Endodermal cell (in vitro differentiated cells): Measurements from ENCODE around the gene CDC42EP2. TPM values are rescaled to one million over a fixed set of nuclear protein-coding genes. Genes with fewer than 3 reads are reported as not detected.

Experiments used
- DNase-seq: peaks from one replicate; pipeline ENCODE4 v3.0.0-alpha.2; 2017
- H3K27ac ChIP-seq: 2 replicates; pipeline ENCODE4 v1.5.1; 2013; ENCODE audit warnings: mild to moderate bottlenecking, low read depth, low read length, moderate library complexity
- H3K27me3 ChIP-seq: 2 replicates; pipeline ENCODE4 v1.6.1; 2013; ENCODE audit warnings: mild to moderate bottlenecking, low read length, moderate library complexity; ENCODE audit not compliant: insufficient read depth, control insufficient read depth, poor library complexity, severe bottlenecking
- H3K36me3 ChIP-seq: 2 replicates; pipeline ENCODE4 v1.7.0; 2013; ENCODE audit warnings: mild to moderate bottlenecking, low read length, moderate library complexity; ENCODE audit not compliant: control insufficient read depth, insufficient read depth
- H3K4me1 ChIP-seq: one replicate; pipeline ENCODE4 v1.7.0; 2013; ENCODE audit warnings: low read length; ENCODE audit not compliant: control insufficient read depth, insufficient read depth
- H3K4me3 ChIP-seq: 2 replicates; pipeline ENCODE4 v1.5.1; 2013; ENCODE audit warnings: mild to moderate bottlenecking, low read length, moderate library complexity
- H3K9ac ChIP-seq: 2 replicates; pipeline ENCODE4 v1.6.1; 2013; ENCODE audit warnings: mild to moderate bottlenecking, low read length, moderate library complexity; ENCODE audit not compliant: poor library complexity, severe bottlenecking; ENCODE audit errors: extremely low read depth
- H3K9me3 ChIP-seq: 2 replicates; pipeline ENCODE4 v1.6.1; 2013; ENCODE audit warnings: mild to moderate bottlenecking, low read length, moderate library complexity; ENCODE audit not compliant: control insufficient read depth
- H3K27ac Mint-ChIP-seq: 2 replicates; pipeline ENCODE4 v1.8.0; 2020; ENCODE audit warnings: mixed read lengths
- H3K27me3 Mint-ChIP-seq: 2 replicates; pipeline ENCODE4 v1.8.0; 2021; ENCODE audit warnings: mild to moderate bottlenecking, mixed read lengths; ENCODE audit not compliant: insufficient read depth
- H3K36me3 Mint-ChIP-seq: 2 replicates; pipeline ENCODE4 v1.8.0; 2020; ENCODE audit warnings: low read depth, mixed read lengths
- H3K4me1 Mint-ChIP-seq: 2 replicates; pipeline ENCODE4 v1.8.0; 2020; ENCODE audit warnings: mixed read lengths
- H3K4me3 Mint-ChIP-seq: 2 replicates; pipeline ENCODE4 v1.8.0; 2020; ENCODE audit warnings: mild to moderate bottlenecking, moderate library complexity, mixed read lengths
- H3K9me3 Mint-ChIP-seq: 2 replicates; pipeline ENCODE4 v1.8.0; 2020; ENCODE audit warnings: mild to moderate bottlenecking, mixed read lengths
- WGBS, 2 experiments: methylation state at CpG; one replicate each; pipeline versions ENCODE4 v1.1.5 to v1.1.7; 2013; ENCODE audit warnings: missing lambda C conversion rate in 2 of 2, mixed read lengths in 1 of 2; ENCODE audit not compliant: insufficient coverage in 1 of 2, insufficient read length in 1 of 2; 5-methylcytosine and 5-hydroxymethylcytosine counted together
- total RNA-seq, 2 donors: library from RNA; stranded (reverse); fragmentation: NEBNext Ultra II Directional in 1 of 2; extraction: Animal tissue kit (Norgen Biotek cat#: 25700) in 1 of 2; gene quantifications; 2 replicates in 1 of 2; 3 replicates in 1 of 2; pipeline ENCODE4 v1.2.1, GENCODE V29; 2021
- TF ChIP-seq, protein P1 (sequence below): fragments of 200-600 bp; sonication (generic); conservative IDR thresholded peaks from 2 replicates; pipeline ENCODE4 v1.5.0; 2021; ENCODE audit warnings: antibody characterized with exemption, mild to moderate bottlenecking

CDC42EP2 gene
- total RNA-seq, 2 donors from 2014 or later: 5.9 to 6.9 TPM

GRCh38 chr11:65298655-65299179 is 15.9 kb upstream of the CDC42EP2 start:
- Mint-ChIP-seq H3K36me3 (peaks cover 34% of the 10 kb centered on the region), H3K9me3 (no peaks in the 10 kb centered on the region), H3K27me3 (no peaks in the 10 kb centered on the region), H3K4me1 (no peaks in the 10 kb centered on the region), H3K27ac (no peak overlapping the region), H3K4me3 (no peak overlapping the region)
- peak overlapping the region; percentile 97 for H3K27ac ChIP-seq
- WGBS, 2 experiments: 61 to 92% methylated on average over 9 to 12 of the region's 12 CpGs
- DNase-seq: no peak
- peaks cover 32% of the 10 kb centered on the region for H3K36me3 ChIP-seq
- H3K27me3 ChIP-seq: no peaks in the 10 kb centered on the region
- H3K9ac ChIP-seq: no peak overlapping the region
- no peak overlapping the region for H3K4me3 ChIP-seq
- H3K4me1 ChIP-seq: no peaks in the 10 kb centered on the region
- TF ChIP-seq, protein P1, sequence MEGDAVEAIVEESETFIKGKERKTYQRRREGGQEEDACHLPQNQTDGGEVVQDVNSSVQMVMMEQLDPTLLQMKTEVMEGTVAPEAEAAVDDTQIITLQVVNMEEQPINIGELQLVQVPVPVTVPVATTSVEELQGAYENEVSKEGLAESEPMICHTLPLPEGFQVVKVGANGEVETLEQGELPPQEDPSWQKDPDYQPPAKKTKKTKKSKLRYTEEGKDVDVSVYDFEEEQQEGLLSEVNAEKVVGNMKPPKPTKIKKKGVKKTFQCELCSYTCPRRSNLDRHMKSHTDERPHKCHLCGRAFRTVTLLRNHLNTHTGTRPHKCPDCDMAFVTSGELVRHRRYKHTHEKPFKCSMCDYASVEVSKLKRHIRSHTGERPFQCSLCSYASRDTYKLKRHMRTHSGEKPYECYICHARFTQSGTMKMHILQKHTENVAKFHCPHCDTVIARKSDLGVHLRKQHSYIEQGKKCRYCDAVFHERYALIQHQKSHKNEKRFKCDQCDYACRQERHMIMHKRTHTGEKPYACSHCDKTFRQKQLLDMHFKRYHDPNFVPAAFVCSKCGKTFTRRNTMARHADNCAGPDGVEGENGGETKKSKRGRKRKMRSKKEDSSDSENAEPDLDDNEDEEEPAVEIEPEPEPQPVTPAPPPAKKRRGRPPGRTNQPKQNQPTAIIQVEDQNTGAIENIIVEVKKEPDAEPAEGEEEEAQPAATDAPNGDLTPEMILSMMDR: no peak
- no peaks in the 10 kb centered on the region for H3K9me3 ChIP-seq

DNA sequence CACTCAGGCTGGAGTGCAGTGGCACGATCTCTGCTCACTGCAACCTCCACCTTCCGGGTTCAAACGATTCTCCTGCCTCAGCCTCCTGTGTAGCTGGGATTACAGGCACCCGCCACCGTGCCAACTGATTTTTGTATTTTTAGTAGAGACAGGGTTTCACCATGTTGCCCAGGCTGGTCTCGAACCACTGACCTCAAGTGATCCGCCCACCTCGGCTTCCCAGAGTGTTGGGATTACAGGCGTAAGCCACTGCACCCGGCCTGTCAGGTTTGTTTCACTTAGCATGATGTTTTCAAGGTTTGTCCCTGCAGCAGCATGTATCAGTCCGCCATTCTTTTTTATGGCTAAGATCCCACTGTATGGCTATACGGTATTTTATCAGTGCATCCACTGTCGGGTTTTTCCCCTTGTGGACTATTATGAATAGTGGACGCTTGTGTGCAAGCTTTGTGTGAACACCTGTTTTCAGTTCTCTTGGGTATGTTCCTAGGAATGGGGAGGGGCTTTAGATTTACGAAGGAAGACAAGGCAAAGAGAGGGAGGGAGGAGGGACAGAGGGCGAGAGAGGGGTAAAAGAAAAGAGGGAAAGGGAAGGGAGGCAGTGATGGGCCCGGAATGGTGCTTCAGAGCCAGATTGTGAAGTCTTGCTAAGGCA is 13.9 kb upstream of the CDC42EP2 start:
- Mint-ChIP-seq H3K27ac (no peak overlapping the region), H3K9me3 (no peaks in the 10 kb centered on the region), H3K27me3 (no peaks in the 10 kb centered on the region), H3K4me1 (no peaks in the 10 kb centered on the region), H3K4me3 (no peak overlapping the region), H3K36me3 (peaks cover 20% of the 10 kb centered on the region)
- Histone ChIP-seq H3K4me1 (no peaks in the 10 kb centered on the region), H3K36me3 (peaks cover 12% of the 10 kb centered on the region), H3K9me3 (no peaks in the 10 kb centered on the region), H3K9ac (no peak overlapping the region), H3K27me3 (no peaks in the 10 kb centered on the region), H3K4me3 (no peak overlapping the region), H3K27ac (no peak overlapping the region)
- 93% methylated on average over 15 to 17 of the region's 17 CpGs for WGBS, 2 experiments
- TF ChIP-seq, protein P1: no peak
- no peak for DNase-seq

DNA sequence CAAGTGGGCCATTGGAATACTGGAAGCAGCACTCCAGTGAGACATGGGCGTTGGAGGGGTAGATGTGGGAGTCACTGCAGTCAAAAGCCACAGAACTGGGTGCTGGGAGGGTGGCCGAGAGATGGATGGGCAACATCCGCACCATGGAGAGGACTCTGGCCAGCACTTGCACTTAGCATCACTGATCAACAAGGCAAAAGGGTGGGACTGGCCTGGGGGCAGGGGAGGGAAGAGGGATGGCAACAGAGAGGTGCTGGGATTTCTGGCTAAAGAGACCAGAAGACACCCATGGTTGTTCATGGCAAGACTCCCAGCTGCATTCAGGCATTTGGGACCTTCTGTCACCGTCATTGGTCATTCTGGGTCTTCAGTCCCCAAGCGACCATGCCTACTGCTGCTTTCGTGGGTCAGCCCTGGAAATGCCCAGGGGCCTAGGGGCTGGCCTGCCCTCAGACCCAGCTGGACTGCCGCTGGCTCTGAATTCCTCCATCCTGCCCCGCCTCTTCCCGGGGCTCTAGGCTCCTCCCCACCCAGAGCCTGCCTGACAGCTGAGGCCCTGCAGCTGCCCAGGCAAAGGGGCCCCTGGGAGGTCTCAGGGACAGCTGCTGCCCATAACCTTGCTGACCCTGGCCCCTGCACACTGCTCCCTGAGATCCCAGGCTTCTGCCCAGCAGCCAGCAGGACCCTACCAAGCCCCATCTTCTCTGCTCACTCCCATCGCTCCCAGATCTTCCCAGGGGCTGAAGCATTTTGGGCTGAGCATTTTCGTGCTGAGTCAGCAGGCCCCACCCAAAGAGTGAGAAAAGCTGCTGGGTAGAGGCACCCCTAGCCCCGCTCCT is 13.0 kb upstream of the CDC42EP2 start:
- H3K9me3 Mint-ChIP-seq: no peaks in the 10 kb centered on the region
- no peaks in the 10 kb centered on the region for H3K4me1 ChIP-seq
- TF ChIP-seq, protein P1: no peak
- H3K9ac ChIP-seq: no peak overlapping the region
- H3K27ac ChIP-seq: peak overlapping the region; percentile 12
- H3K36me3 Mint-ChIP-seq: peaks cover 14% of the 10 kb centered on the region
- H3K9me3 ChIP-seq: no peaks in the 10 kb centered on the region
- no peak overlapping the region for H3K4me3 Mint-ChIP-seq
- no peaks in the 10 kb centered on the region for H3K4me1 Mint-ChIP-seq
- no peak overlapping the region for H3K27ac Mint-ChIP-seq
- no peaks in the 10 kb centered on the region for H3K27me3 Mint-ChIP-seq
- WGBS, 2 experiments: 71 to 75% methylated on average over 9 to 12 of the region's 12 CpGs
- H3K4me3 ChIP-seq: no peak overlapping the region
- peaks cover 4% of the 10 kb centered on the region for H3K36me3 ChIP-seq
- peak; percentile 81 for DNase-seq
- no peaks in the 10 kb centered on the region for H3K27me3 ChIP-seq
